ENCODE data around the gene DENND4C.

Gene DENND4C

GRCh38 chr9:19270421-19270949, 40.0 kb downstream of the DENND4C start:
- H3K9me3 ChIP-seq (replicated peaks; ENCODE audit: insufficient read depth, low read length) = no peaks in the 10 kb centered on the region
- no peak overlapping the region for H3K4me2 ChIP-seq (ENCODE audit: low read depth, low read length)
- no peaks in the 10 kb centered on the region for H4K20me1 ChIP-seq (ENCODE audit: insufficient read depth, low read length)
- H3K9ac ChIP-seq (ENCODE audit: low read length) = no peak overlapping the region
- H2AFZ ChIP-seq (ENCODE audit: low read length) = no peak overlapping the region
- no peaks in the 10 kb centered on the region for H3K4me1 ChIP-seq (ENCODE audit: low read length)
- H3K4me3 ChIP-seq (ENCODE audit: low read length) = no peak overlapping the region
- no peaks in the 10 kb centered on the region for H3F3A ChIP-seq (ENCODE audit: insufficient read depth, low read length)
- no peak overlapping the region for H3K27ac ChIP-seq (ENCODE audit: low read length)
- no peaks in the 10 kb centered on the region for H3K9me2 ChIP-seq (replicated peaks; ENCODE audit: insufficient read depth, low read length)
- no peaks in the 10 kb centered on the region for H3K36me3 ChIP-seq (replicated peaks; ENCODE audit: insufficient read depth, low read length)
- H3K79me2 ChIP-seq (ENCODE audit: low read length) = peaks cover 59% of the 10 kb centered on the region
- H3K27me3 ChIP-seq (replicated peaks; ENCODE audit: insufficient read depth, low read length) = no peaks in the 10 kb centered on the region
- no peak for DNase-seq
- TF ChIP-seq EZH2phosphoT487 (IDR thresholded peaks at IDR 0.05; ENCODE audit: low read length) = no peak
- TF ChIP-seq EZH2 (optimal IDR thresholded peaks at IDR 0.05; ENCODE audit: low read depth, low read length) = no peak
- no peak for TF ChIP-seq CTCF (IDR thresholded peaks at IDR 0.05; ENCODE audit: low read length)

- Histone ChIP-seq H3K9ac (ENCODE audit: low read length) (no peak overlapping the region), H3F3A (ENCODE audit: insufficient read depth, low read length) (no peaks in the 10 kb centered on the region), H3K4me3 (ENCODE audit: low read length) (no peak overlapping the region), H4K20me1 (ENCODE audit: insufficient read depth, low read length) (no peaks in the 10 kb centered on the region), H3K9me2 (replicated peaks; ENCODE audit: insufficient read depth, low read length) (no peaks in the 10 kb centered on the region), H3K27ac (ENCODE audit: low read length) (no peak overlapping the region), H3K79me2 (ENCODE audit: low read length) (peaks cover 63% of the 10 kb centered on the region), H2AFZ (ENCODE audit: low read length) (no peak overlapping the region), H3K36me3 (replicated peaks; ENCODE audit: insufficient read depth, low read length) (no peaks in the 10 kb centered on the region), H3K4me1 (ENCODE audit: low read length) (no peaks in the 10 kb centered on the region), H3K9me3 (replicated peaks; ENCODE audit: insufficient read depth, low read length) (no peaks in the 10 kb centered on the region), H3K27me3 (replicated peaks; ENCODE audit: insufficient read depth, low read length) (no peaks in the 10 kb centered on the region), H3K4me2 (ENCODE audit: low read depth, low read length) (no peak overlapping the region)
- no peak for TF ChIP-seq EZH2 (optimal IDR thresholded peaks at IDR 0.05; ENCODE audit: low read depth, low read length)
- no peak for TF ChIP-seq EZH2phosphoT487 (IDR thresholded peaks at IDR 0.05; ENCODE audit: low read length)
- TF ChIP-seq CTCF (IDR thresholded peaks at IDR 0.05; ENCODE audit: low read length) = no peak
- no peak for DNase-seq
Measured at GRCh38 chr9:19271081-19271480, 40.6 kb downstream of the DENND4C start.

- H3K27me3 ChIP-seq (replicated peaks; ENCODE audit: insufficient read depth, low read length) = no peaks in the 10 kb centered on the region
- peaks cover 20% of the 10 kb centered on the region for H3K79me2 ChIP-seq (ENCODE audit: low read length)
- no peak for TF ChIP-seq CTCF (IDR thresholded peaks at IDR 0.05; ENCODE audit: low read length)
- TF ChIP-seq EZH2 (optimal IDR thresholded peaks at IDR 0.05; ENCODE audit: low read depth, low read length) = no peak
- TF ChIP-seq EZH2phosphoT487 (IDR thresholded peaks at IDR 0.05; ENCODE audit: low read length) = no peak
- H3F3A ChIP-seq (ENCODE audit: insufficient read depth, low read length) = no peaks in the 10 kb centered on the region
- no peaks in the 10 kb centered on the region for H3K9me2 ChIP-seq (replicated peaks; ENCODE audit: insufficient read depth, low read length)
- no peaks in the 10 kb centered on the region for H3K36me3 ChIP-seq (replicated peaks; ENCODE audit: insufficient read depth, low read length)
- H3K27ac ChIP-seq (ENCODE audit: low read length) = no peak overlapping the region
- H3K4me1 ChIP-seq (ENCODE audit: low read length) = no peaks in the 10 kb centered on the region
- H3K9ac ChIP-seq (ENCODE audit: low read length) = no peak overlapping the region
- H3K4me2 ChIP-seq (ENCODE audit: low read depth, low read length) = no peak overlapping the region
- H3K4me3 ChIP-seq (ENCODE audit: low read length) = no peak overlapping the region
- no peaks in the 10 kb centered on the region for H3K9me3 ChIP-seq (replicated peaks; ENCODE audit: insufficient read depth, low read length)
- H2AFZ ChIP-seq (ENCODE audit: low read length) = no peak overlapping the region
- no peaks in the 10 kb centered on the region for H4K20me1 ChIP-seq (ENCODE audit: insufficient read depth, low read length)
- no peak for DNase-seq
Measured at GRCh38 chr9:19281801-19282200, 51.3 kb downstream of the DENND4C start.
